Keratinocyte (primary cell): ENCODE measurements around the gene TSPAN11.

Experiments
- CTCF ChIP-seq, 3 experiments: IDR thresholded peaks in 1 of 3; conservative IDR thresholded peaks in 1 of 3; optimal IDR thresholded peaks in 1 of 3; 2 replicates in 2 of 3; 3 replicates in 1 of 3; pipeline versions ENCODE3 to v1.5.1; 2011; ENCODE audit warnings: low read length in 3 of 3, mild to moderate bottlenecking in 3 of 3, moderate library complexity in 2 of 3, control low read depth in 1 of 3, inconsistent platforms in 1 of 3; ENCODE audit not compliant: insufficient read depth in 2 of 3; ENCODE audit errors: extremely low read depth in 1 of 3
- EZH2 ChIP-seq: IDR thresholded peaks from one replicate; pipeline ENCODE4 v1.6.1; 2012; ENCODE audit warnings: inconsistent platforms, mild to moderate bottlenecking, low read length, moderate library complexity

DNA sequence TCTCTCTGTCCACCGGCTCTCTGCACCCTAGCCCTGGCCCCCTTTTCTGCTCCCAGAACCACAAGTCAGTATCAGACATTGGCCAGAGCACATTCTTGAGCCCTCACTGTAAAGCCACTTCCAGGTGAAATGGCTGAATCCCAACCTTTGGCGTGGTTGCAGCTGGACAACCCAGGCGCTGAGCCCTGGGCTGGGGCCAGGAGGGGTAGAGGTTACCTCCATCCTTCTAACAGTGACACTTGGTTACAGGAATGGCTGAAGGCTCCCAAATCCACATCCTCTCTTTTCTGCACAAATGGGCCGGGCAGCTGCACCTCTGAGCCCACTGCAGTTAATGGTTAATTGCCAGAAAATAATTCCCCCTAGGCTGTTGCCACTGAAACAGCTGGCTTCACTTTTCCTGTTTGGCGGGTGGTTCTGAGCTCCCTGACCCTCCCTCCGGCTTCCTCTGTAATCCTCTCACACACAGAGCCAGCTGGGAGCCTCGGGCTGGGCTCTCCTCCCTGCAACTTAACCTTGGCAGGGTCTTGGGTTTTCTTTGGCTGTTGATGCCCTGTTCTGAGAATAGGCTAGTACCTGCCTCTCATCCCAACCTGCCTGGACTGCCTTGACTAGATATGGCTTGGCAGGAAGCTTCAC lies 44.1 kb downstream of the TSPAN11 start:
- TF ChIP-seq CTCF (optimal IDR thresholded peaks at IDR 0.05 in 1 of 3, IDR thresholded peaks at IDR 0.05 in 1 of 3, conservative IDR thresholded peaks at IDR 0.05 in 1 of 3; ENCODE audit: extremely low read depth in 1 of 3, insufficient read depth in 2 of 3, low read length in 3 of 3) (no peak), EZH2 (no peak)
